T-helper 2 cell treated with Interferon-gamma antibody and Interleukin-4, amounts not matched to agents 100 ng/mL and 5 ng/mL, for 36 hours (primary cell): ENCODE measurements around the gene DPY19L3. TPM values are rescaled to one million over a fixed set of nuclear protein-coding genes. Genes with fewer than 3 reads are reported as not detected.
"Not testable (repeated sequence)": the region's sequence is repeated elsewhere in the genome, so short reads cannot be mapped to it uniquely, and the experiment has no call there.

Experiments
- intact Hi-C: fragments of 100-400 bp; cut with micrococcal nuclease; formaldehyde crosslinking; loops from one replicate; pipeline ENCODE4 v1.15.1; 2023
- total RNA-seq: library from RNA; stranded (reverse); gene quantifications from 2 replicates; pipeline ENCODE4 v1.2.3, GENCODE V29; 2022

The DPY19L3 gene
- total RNA-seq, 1 donor from 2014 or later = 11.3 TPM

GRCh38 chr19:32498648-32499200, 93.2 kb downstream of the DPY19L3 start:
- intact Hi-C loops = no loop called here

- intact Hi-C loops = not testable (repeated sequence)
Measured at GRCh38 chr19:32512498-32512897, 106.9 kb downstream of the DPY19L3 start.

DNA sequence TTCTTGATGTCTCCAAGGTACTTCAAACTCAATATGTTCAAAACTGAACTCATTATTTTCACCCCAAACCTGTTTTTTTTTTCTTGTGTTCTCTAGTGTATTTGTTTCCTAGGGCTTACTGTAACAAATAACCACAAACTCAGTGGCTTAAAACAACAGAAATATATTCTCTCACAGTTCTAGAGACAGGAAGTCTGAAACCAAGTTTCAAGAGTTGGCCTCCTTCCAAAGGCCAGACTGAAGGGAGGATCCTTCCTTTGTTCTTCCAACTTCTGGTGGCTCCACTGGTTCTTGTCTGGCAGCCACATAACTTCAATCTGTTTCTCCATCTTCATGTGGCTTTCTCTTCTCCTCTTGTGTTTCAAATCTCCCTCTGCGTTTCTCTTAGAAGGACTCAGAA, 113.5 kb downstream of the DPY19L3 start:
- intact Hi-C loops = no loop called here

GRCh38 chr19:32522967-32523366, 117.4 kb downstream of the DPY19L3 start:
- intact Hi-C loops = no loop called here

- intact Hi-C loops = no loop called here
Measured at GRCh38 chr19:32526895-32527294, 121.3 kb downstream of the DPY19L3 start.

- intact Hi-C loops = no loop called here
Measured at GRCh38 chr19:32530773-32531172, 125.2 kb downstream of the DPY19L3 start.

GRCh38 chr19:32532233-32532632, 126.7 kb downstream of the DPY19L3 start:
- intact Hi-C loops = no loop called here

Other genes starting within 250 kb of the DPY19L3 start
- 29.0 and 29.6 TPM in 2 replicates for gene ZNF507, start 60.2 kb upstream of the DPY19L3 start, total RNA-seq
- gene PDCD5, start 175.4 kb downstream of the DPY19L3 start, total RNA-seq = 104 and 114 TPM in 2 replicates